NCI-H146 (cell line): ENCODE data around the gene NEUROD4.

Source experiments
- DNase-seq: peaks from one replicate; lab custom pipeline; 2025; lab: John Stamatoyannopoulos, UW

The NEUROD4 gene

GRCh38 chr12:54997929-54998522 is 21.7 kb upstream of the NEUROD4 start:
- DNase-seq = no peak

DNA sequence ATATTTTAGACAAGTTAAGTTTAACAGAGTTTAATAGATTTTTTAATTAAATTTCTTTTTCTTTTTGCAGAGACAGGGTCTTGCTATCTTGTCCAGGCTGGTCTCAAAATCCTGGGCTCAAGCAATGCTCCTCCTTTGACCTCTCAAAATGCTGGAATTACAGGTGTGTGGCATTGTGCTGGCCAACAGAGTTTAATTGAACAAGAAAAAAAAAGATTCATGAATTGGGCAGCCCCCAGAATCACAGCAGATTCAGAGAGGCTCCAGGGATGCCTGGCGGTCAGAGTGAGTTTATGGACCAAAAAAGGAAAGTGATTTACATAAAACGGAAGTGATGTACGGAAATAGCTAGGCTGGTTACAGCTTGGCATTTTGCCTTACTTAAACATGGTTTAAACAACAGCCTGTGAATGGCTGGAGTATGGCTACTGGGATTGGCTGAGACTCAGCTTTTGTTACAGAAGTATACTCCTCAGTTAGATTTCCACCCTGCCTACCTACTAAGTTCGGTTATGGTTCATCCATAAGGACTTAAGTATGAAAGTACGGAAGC is 20.7 kb upstream of the NEUROD4 start:
- no peak for DNase-seq

DNA sequence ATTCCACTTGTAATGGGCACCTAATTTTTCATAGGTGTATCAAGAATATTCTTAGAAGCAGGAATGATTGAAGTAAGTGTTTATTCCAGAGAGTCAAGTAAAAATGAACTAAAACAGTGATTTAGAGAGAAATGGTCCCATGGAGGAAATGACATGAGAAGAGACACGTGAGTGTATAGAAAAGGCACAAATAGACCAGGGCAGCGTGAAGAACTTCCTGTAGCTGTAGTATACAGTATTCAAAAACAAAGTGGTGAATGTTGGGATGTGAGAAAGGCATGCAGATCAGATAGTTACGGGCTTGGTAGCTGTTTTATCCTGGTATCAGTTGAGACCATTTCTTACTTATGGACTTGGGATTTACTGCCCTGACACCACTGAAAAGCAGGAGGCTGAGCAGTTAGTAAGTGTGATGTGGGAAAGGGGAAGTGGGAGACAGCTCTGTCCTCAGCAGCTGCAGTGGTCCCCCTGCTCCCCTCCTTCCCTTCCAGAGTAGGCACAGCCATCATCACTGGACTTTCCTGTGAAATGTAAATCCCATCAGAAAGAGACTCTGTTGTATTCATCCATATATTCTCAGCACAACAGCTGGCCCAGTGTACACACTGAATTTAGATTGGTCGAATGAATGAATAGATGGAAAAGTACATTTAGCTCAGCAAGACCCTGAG is 18.4 kb upstream of the NEUROD4 start:
- DNase-seq = no peak

GRCh38 chr12:55002355-55002754 is 17.4 kb upstream of the NEUROD4 start:
- DNase-seq = no peak

- DNase-seq = no peak
Measured at GRCh38 chr12:55008944-55009585, 10.7 kb upstream of the NEUROD4 start.

GRCh38 chr12:55017416-55017925 is 2.3 kb upstream of the NEUROD4 start:
- DNase-seq = no peak

DNA sequence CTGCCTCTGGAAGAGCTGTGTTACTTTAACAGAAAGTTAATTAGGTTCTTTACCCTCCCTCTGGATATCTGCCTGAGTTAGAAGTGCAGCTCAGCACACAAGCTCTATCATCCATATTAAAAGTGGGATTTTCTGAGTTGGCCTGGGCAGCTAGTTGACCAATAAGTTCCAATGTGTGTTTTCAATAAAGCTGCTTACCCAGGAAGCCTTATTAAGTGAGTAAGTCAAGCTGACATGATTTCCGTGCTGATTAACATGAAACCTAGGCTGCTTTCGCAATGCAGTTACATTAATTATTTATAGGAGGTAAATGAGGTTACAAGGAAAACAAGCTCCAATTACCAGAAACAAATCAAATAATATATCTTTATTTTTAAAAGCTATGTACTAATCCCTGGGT is 4.8 kb downstream of the NEUROD4 start:
- no peak for DNase-seq

GRCh38 chr12:55025508-55025907 is 5.7 kb downstream of the NEUROD4 start:
- DNase-seq = no peak

DNA sequence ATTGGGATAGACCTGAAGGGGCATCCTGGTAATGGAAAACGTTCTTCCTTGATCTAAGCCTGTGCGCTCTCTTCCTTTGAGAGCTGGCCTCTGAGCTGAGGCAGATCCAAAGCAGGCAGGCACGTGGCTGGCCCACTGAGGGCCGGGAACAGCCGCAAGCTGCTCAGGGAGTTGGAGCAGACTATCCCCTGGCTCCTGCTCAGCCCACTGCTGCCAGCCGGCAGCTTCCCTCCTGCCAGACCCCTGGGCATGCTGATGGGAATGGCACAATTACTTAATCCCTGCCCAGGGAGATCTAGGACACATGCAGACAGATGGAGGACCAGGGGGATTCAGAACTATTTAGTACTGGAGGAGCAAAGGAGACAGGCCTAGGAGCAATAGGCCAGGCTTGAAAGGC is 14.4 kb downstream of the NEUROD4 start:
- no peak for DNase-seq

DNA sequence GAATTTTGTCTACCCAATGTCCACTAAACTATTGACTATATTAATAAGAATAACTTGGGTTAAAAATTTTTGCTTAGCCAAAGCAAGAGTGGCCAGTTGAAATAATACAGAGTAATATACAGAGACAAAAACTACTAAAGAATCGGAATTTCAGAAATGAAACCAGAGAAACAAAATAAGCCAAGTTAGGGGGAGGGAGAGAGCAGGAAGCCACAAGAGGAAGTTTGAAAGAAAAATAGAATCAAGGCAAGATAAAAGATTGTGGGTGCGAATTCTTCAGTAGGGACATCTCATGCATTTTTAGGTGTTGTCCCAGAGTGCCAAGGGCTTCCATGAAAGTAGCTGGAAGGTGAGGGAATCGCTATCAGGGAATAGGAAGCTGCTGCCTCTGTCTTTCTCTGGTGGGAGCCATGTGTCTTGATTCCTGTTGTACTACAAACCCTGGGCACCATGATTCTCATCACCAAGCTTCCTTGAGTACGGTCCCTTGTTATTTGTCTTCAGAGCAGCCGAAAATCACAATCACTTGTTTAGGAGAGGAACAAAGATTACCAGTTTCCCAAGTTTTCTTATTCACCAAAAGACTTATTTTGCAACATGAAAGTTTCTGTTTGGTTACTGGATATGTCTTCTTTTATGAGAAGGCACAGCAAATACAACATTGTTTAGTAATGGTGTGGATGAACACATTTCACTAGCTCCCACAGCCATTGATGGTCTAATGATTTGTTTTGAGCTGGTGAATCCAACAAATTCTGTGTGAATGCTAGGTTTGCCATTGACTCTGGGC is 16.7 kb downstream of the NEUROD4 start:
- no peak for DNase-seq

- no peak for DNase-seq
Measured at GRCh38 chr12:55037351-55037987, 17.7 kb downstream of the NEUROD4 start.

- no peak for DNase-seq
Measured at GRCh38 chr12:55039395-55040354, 19.9 kb downstream of the NEUROD4 start.

GRCh38 chr12:55041345-55042055 is 21.7 kb downstream of the NEUROD4 start:
- DNase-seq = no peak

- DNase-seq = no peak
Measured at GRCh38 chr12:55043542-55043941, 23.8 kb downstream of the NEUROD4 start.

DNA sequence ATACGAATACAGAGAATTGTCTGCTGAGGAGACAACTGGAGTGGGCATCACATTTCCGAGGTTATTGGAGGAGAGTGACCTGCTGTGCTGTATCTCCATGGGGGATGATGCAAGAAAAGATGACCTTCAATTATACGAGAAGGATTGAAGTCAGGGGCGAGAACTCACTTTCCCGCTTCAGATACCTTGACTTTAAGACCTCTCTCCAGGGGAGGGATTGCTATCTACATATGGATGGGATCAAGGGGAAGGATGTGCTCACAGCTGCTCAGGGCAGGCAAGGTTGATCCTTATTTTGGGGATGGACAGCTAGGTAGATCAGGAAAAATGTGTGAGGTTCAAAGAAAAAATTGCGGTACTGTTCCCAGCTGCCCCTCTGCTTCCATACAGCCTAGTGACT is 24.4 kb downstream of the NEUROD4 start:
- no peak for DNase-seq

- no peak for DNase-seq
Measured at GRCh38 chr12:55049676-55050075, 29.9 kb downstream of the NEUROD4 start.

- DNase-seq = no peak
Measured at GRCh38 chr12:55051197-55051947, 31.6 kb downstream of the NEUROD4 start.

DNA sequence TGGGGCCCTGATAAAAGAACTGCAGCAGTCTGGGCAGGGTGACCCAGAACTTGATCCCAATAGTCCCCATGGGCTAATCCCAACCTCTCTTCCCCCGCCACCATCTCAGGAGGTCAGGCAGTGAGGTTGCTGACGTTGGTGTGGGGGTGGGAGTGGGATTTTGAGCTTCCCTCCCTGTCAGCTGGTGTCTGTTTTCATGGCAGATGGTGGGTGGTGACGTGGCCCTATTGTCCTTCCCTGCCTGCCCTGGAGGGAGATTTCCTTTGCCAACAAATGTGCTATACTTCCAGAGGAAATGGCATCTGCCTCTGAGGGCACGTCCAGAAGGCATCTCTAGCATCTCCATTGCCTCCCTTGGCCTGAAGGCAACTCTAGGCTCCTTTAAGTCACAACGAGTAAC is 37.7 kb downstream of the NEUROD4 start:
- peak; percentile 10 for DNase-seq

- no peak for DNase-seq
Measured at GRCh38 chr12:55058082-55058481, 38.3 kb downstream of the NEUROD4 start.
